Parathyroid adenoma (tissue), 2 donors: ENCODE measurements around the gene USP7.
A peak's percentile ranks its signal among the peaks of the same experiment; 100 is the strongest.

ENCODE experiments used
- H2AFZ ChIP-seq: fragments of 300-600 bp; sonication (generic); one replicate; pipeline ENCODE4 v1.7.0; 2017; ENCODE audit warnings: antibody characterized with exemption, mild to moderate bottlenecking
- H3K27ac ChIP-seq: fragments of 300-600 bp; sonication (generic); one replicate; pipeline ENCODE4 v1.7.0; 2017
- H3K27me3 ChIP-seq: fragments of 300-600 bp; sonication (generic); one replicate; pipeline ENCODE4 v1.7.0; 2017; ENCODE audit warnings: low read length; ENCODE audit not compliant: control insufficient read depth, insufficient read depth
- H3K36me3 ChIP-seq: fragments of 300-600 bp; sonication (generic); one replicate; pipeline ENCODE4 v1.7.0; 2017; ENCODE audit warnings: low read length; ENCODE audit not compliant: control insufficient read depth, insufficient read depth
- H3K4me1 ChIP-seq: fragments of 300-600 bp; sonication (generic); one replicate; pipeline ENCODE4 v1.7.0; 2017; ENCODE audit warnings: control low read depth
- H3K4me2 ChIP-seq: fragments of 300-600 bp; sonication (generic); one replicate; pipeline ENCODE4 v1.7.0; 2017; ENCODE audit warnings: low read length
- H3K4me3 ChIP-seq: fragments of 300-600 bp; sonication (generic); one replicate; pipeline ENCODE4 v1.7.0; 2017; ENCODE audit warnings: low read depth, low read length
- H3K79me2 ChIP-seq: fragments of 300-600 bp; sonication (generic); one replicate; pipeline ENCODE4 v1.7.0; 2017; ENCODE audit warnings: control low read depth
- H3K9ac ChIP-seq: fragments of 300-600 bp; sonication (generic); one replicate; pipeline ENCODE4 v1.7.0; 2017; ENCODE audit warnings: mild to moderate bottlenecking
- H3K9me3 ChIP-seq: fragments of 300-600 bp; sonication (generic); one replicate; pipeline ENCODE4 v1.7.0; 2017; ENCODE audit warnings: low read length; ENCODE audit not compliant: control insufficient read depth
- TF ChIP-seq, protein P1 (sequence below): fragments of 300-600 bp; sonication (generic); IDR thresholded peaks from one replicate; pipeline ENCODE4 v1.7.0; 2017; ENCODE audit warnings: antibody characterized with exemption, mild to moderate bottlenecking
- donor health status: primary hyperparathyroidism.

Gene USP7

DNA sequence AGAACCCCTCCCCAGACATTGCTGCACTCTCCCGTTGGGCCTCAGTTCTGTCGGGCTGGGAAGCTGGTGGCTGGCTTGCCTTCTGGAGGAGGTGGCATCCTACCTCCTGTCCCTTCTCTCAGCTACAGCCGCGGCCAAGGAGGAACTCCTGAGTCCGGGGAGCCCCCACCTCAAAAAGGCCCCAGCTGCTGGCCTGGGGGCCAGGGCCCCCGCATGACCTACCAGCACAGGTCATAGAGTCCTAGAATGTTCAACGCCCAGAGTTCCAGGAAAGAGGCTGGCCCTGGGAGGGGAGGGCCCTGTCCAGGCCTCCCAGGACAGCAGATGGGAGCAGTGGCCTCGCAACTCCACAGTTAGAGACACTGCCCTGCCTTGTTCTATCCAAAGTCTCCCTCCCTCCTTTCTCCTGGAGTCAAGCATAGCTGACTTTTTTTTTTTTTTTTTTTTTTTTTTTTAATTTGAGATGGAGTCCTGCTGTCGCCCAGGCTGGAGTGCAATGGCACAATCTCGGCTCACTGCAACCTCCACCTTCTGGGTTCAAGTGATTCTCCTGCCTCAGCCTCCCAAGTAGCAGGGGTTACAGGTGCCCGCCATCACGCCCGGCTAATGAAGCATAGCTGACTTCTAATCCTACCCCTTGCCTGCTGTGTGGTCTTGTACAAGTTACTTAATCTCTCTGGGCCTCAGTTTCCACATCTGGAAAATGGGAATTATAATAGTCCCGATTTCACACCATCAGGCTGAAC lies 102.0 kb downstream of the USP7 start:
- no peak overlapping the region for H3K9ac ChIP-seq
- no peaks in the 10 kb centered on the region for H3K9me3 ChIP-seq
- TF ChIP-seq, protein P1, sequence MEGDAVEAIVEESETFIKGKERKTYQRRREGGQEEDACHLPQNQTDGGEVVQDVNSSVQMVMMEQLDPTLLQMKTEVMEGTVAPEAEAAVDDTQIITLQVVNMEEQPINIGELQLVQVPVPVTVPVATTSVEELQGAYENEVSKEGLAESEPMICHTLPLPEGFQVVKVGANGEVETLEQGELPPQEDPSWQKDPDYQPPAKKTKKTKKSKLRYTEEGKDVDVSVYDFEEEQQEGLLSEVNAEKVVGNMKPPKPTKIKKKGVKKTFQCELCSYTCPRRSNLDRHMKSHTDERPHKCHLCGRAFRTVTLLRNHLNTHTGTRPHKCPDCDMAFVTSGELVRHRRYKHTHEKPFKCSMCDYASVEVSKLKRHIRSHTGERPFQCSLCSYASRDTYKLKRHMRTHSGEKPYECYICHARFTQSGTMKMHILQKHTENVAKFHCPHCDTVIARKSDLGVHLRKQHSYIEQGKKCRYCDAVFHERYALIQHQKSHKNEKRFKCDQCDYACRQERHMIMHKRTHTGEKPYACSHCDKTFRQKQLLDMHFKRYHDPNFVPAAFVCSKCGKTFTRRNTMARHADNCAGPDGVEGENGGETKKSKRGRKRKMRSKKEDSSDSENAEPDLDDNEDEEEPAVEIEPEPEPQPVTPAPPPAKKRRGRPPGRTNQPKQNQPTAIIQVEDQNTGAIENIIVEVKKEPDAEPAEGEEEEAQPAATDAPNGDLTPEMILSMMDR, result no peak
- no peak overlapping the region for H2AFZ ChIP-seq
- no peak overlapping the region for H3K4me2 ChIP-seq
- peaks cover 7% of the 10 kb centered on the region for H3K4me1 ChIP-seq
- H3K79me2 ChIP-seq, result peaks cover 4% of the 10 kb centered on the region
- H3K27ac ChIP-seq, result peak overlapping the region; percentile 50
- no peak overlapping the region for H3K4me3 ChIP-seq
- H3K36me3 ChIP-seq, result no peaks in the 10 kb centered on the region
- no peaks in the 10 kb centered on the region for H3K27me3 ChIP-seq

DNA sequence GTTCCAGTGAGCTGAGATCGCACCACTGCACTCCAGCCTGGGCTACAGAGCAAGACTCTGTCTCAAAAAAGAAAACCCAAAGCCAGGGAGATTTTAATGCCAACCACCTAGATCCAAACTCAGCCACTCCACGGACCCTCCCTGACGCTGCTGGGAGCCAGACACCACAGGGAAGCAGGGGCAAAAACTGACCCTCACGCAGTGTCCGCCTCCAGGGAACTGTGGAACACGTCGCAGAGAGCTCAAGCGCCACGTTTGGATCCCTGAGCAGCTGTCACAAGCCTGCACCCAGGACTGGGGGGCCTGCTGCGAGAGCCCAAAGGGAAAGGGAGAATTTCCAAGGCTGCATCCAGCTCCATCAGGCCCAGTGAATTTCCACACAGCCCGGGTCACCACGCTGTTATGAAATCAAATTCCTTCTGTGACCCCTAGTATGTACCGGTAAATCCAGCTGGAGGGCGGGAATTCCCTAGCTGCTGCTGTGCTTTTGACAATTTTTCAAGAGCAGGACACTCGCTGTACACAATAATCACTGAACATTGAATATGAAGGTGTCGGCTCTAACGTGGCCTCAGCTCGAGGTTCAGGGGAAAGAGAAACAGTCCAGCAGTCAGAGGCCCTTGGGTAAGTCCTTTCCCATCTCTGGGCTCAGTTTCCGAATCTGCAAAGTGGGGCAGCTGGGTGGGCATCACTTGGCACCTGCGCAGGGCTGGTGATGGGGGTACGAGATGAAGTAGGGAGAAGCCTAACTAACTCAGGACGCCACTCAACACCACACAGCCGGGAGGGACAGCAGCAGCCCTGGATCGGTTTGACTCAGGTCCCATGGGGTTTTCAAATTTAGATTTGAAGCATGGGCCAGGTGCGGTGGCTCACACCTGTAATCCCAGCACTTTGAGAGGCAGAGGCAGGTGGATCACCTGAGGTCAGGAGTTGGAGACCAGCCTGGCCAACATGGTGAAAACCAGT lies 103.5 kb downstream of the USP7 start:
- H2AFZ ChIP-seq, result no peak overlapping the region
- H3K4me3 ChIP-seq, result no peak overlapping the region
- H3K4me2 ChIP-seq, result no peak overlapping the region
- no peaks in the 10 kb centered on the region for H3K36me3 ChIP-seq
- peaks cover 4% of the 10 kb centered on the region for H3K79me2 ChIP-seq
- H3K9me3 ChIP-seq, result no peaks in the 10 kb centered on the region
- no peaks in the 10 kb centered on the region for H3K27me3 ChIP-seq
- H3K27ac ChIP-seq, result no peak overlapping the region
- H3K4me1 ChIP-seq, result peaks cover 7% of the 10 kb centered on the region
- TF ChIP-seq, protein P1, result no peak
- H3K9ac ChIP-seq, result no peak overlapping the region

DNA sequence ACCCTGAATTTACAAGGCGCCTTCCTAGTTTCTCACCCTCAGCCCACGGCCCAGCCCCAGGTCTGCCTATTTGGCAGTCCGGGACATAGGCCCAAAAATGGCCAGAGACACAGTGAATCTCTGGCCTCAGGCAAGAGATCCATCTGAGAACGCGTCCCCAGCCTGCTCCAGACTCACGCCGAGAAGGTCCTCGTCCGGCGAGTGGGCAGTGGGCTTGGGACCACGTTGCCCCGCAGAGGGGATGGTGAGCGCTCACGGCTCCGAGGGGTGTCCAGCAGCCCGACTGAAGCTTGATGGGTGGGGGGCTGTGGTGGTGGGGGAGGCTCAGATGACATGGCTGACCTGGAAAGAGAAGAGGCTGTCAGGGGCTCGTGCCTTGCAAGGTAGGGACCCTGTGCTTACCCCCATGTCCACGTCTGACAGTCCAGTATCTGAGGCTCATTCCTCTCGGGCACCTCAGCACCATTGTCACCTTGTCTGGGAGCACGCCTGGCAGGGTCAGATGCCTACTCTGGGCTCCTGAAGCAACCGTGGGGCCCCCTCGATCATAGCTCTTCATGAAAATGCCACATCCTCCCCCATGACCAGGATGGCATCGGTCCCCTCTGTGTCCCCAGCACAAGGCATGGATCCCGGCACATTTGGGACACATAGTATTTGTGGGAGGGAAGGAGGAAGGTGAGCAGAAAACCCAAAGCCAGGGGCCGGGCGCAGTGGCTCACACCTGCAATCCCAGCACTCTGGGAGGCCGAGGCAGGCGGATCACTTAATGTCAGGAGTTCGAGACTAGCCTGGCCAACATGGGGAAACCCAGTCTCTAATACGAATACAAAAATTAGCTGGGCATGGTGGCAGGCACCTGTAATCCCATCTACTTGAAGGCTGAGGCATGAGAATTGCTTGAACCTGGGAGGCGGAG lies 104.5 kb downstream of the USP7 start:
- Histone ChIP-seq H2AFZ (no peak overlapping the region), H3K27me3 (no peaks in the 10 kb centered on the region), H3K4me1 (no peaks in the 10 kb centered on the region), H3K4me2 (no peak overlapping the region), H3K4me3 (no peak overlapping the region), H3K9me3 (no peaks in the 10 kb centered on the region), H3K79me2 (peaks cover 4% of the 10 kb centered on the region), H3K27ac (no peak overlapping the region), H3K9ac (no peak overlapping the region), H3K36me3 (no peaks in the 10 kb centered on the region)
- TF ChIP-seq, protein P1, result no peak

DNA sequence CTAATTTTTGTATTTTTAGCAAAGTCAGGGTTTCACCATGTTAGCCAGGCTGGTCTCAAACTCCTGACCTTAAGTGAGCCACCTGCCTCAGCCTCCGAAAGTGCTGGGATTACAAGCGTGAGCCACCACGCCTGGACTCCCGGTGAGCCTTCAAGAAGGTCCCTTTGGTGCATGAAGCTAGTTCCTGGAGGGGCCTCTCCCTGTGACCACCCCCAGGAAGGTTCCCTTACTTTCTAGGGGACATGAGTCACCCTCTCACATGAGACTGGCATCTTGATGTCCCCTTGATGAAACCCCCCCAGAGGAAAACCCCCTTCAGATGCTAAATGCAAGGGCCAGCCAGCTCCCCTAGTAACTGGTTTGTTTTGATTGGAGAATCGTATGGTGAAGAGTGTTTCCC lies 107.7 kb downstream of the USP7 start:
- H3K9ac ChIP-seq, result no peak overlapping the region
- TF ChIP-seq, protein P1, result no peak
- H3K4me3 ChIP-seq, result no peak overlapping the region
- no peak overlapping the region for H3K4me2 ChIP-seq
- no peaks in the 10 kb centered on the region for H3K36me3 ChIP-seq
- H3K27me3 ChIP-seq, result no peaks in the 10 kb centered on the region
- H2AFZ ChIP-seq, result no peak overlapping the region
- no peaks in the 10 kb centered on the region for H3K4me1 ChIP-seq
- no peaks in the 10 kb centered on the region for H3K9me3 ChIP-seq
- H3K27ac ChIP-seq, result peak overlapping the region; percentile 19
- no peaks in the 10 kb centered on the region for H3K79me2 ChIP-seq
